Transverse colon (tissue), 4 donors: ENCODE results near the gene LAP3.

ENCODE experiments used
- EP300 ChIP-seq: sonication (generic); formaldehyde crosslinking; IDR thresholded peaks from one replicate; pipeline ENCODE4 v1.6.1; 2017; ENCODE audit warnings: antibody characterized with exemption, low read depth
- POLR2AphosphoS5 ChIP-seq, 3 donors: sonication (generic); formaldehyde crosslinking; IDR thresholded peaks; one replicate each; pipeline ENCODE4 v1.6.1; 2016; ENCODE audit warnings: antibody characterized with exemption in 3 of 3
- TF ChIP-seq, protein P1 (sequence below), 5 experiments: fragments of 200-600 bp in 3 of 5; fragments of 450-650 bp in 2 of 5; sonication (generic) in 3 of 5; IDR thresholded peaks; 1 replicate in 2 of 5; 2 replicates in 3 of 5; pipeline ENCODE4 v1.5.1; 2016 to 2017; ENCODE audit warnings: antibody characterized with exemption in 5 of 5, inconsistent platforms in 3 of 5, mild to moderate bottlenecking in 2 of 5, moderate library complexity in 1 of 5

DNA sequence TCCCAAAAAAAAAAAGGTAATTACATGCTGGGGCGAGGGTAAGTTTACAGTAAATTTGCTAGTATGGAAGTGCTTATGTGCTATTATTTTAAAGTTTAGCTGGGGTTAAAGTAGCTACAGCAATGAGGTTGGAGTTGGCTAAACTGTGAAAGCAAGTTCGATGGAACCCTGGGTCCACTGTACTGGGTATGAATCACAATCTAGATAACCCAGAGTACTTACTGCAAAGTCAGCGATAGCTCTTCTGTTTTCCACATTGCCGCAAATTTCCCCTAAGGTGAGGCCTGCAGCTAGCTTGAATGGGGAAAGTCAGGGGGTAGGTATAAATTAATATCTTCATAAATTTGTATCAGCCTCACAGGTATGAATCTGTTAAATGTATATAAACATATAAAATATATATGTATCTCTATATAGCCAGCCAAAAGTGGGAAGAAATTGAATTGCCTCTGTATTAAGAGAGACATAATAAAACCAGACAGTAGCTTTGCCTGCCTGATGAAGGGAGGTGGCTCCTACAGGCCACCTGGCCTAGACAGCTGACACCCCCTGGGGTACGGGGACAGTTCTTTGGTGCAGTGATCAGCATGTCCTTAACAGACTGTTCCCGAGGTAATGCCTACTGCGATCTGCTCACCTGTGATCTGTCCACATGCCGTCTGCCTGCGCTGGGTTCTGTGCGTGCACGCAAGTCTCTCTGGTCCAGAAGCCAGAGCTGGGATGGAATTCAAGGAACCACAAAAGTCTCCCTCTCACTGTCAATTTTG lies 31.4 kb upstream of the LAP3 start:
- TF ChIP-seq, protein P1, sequence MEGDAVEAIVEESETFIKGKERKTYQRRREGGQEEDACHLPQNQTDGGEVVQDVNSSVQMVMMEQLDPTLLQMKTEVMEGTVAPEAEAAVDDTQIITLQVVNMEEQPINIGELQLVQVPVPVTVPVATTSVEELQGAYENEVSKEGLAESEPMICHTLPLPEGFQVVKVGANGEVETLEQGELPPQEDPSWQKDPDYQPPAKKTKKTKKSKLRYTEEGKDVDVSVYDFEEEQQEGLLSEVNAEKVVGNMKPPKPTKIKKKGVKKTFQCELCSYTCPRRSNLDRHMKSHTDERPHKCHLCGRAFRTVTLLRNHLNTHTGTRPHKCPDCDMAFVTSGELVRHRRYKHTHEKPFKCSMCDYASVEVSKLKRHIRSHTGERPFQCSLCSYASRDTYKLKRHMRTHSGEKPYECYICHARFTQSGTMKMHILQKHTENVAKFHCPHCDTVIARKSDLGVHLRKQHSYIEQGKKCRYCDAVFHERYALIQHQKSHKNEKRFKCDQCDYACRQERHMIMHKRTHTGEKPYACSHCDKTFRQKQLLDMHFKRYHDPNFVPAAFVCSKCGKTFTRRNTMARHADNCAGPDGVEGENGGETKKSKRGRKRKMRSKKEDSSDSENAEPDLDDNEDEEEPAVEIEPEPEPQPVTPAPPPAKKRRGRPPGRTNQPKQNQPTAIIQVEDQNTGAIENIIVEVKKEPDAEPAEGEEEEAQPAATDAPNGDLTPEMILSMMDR (IDR thresholded peaks at IDR 0.05), result no peak
- no peak for TF ChIP-seq POLR2AphosphoS5 (IDR thresholded peaks at IDR 0.05)
- TF ChIP-seq EP300, result no peak
